Measurements from ENCODE around the gene ZNF81.

Gene ZNF81

GRCh38 chrX:47898024-47898423 is 61.3 kb downstream of the ZNF81 start:
- Histone ChIP-seq H3K9me3 (ENCODE audit: low read length) (no peaks in the 10 kb centered on the region), H3F3A (ENCODE audit: insufficient read depth, low read length) (no peaks in the 10 kb centered on the region), H3K27ac (ENCODE audit: low read depth, low read length, poor library complexity, severe bottlenecking) (no peak overlapping the region)

DNA sequence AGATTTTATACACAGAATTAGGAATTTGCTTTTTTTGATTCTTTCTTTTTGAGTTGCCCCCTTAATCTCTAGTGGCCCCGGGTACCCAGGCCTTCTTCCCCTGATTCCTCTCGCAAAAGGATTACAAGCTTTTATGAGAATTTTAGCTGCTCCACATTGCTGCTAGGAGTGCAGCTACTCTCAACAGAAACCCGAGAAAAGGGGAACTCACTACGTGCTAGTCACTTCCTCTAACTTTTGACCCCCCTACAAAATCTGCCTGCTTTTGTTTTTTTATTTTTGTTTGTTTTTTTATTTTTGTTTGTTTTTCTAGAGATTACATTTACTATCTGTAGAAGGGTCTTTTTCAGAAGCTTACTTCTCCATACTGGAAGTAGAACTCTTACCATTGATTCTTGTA is 64.1 kb downstream of the ZNF81 start:
- H3K27me3 ChIP-seq (ENCODE audit: insufficient read depth, low read length): no peaks in the 10 kb centered on the region
- H3K27ac ChIP-seq (ENCODE audit: low read depth, low read length, poor library complexity, severe bottlenecking): no peak overlapping the region
- no peaks in the 10 kb centered on the region for H3K9me3 ChIP-seq (ENCODE audit: low read length)
- H3K9ac ChIP-seq (ENCODE audit: low read length): no peak overlapping the region
- peaks cover 12% of the 10 kb centered on the region; the same call in 1 of the 2 replicates for H3K36me3 ChIP-seq (ENCODE audit: insufficient read depth, low read length)
- no peaks in the 10 kb centered on the region for H3F3A ChIP-seq (ENCODE audit: insufficient read depth, low read length)
- H3K9me2 ChIP-seq (ENCODE audit: low read depth, low read length): no peaks in the 10 kb centered on the region
- peaks cover 3% of the 10 kb centered on the region for H3K4me1 ChIP-seq (ENCODE audit: insufficient read depth, low read length, severe bottlenecking)
- H2AFZ ChIP-seq (ENCODE audit: low read length): no peak overlapping the region
- H4K20me1 ChIP-seq (ENCODE audit: insufficient read depth, low read length): no peaks in the 10 kb centered on the region
- no peaks in the 10 kb centered on the region for H3K79me2 ChIP-seq (ENCODE audit: insufficient read depth, low read length)
- H3K4me2 ChIP-seq (ENCODE audit: low read length): no peak overlapping the region
- H3K4me3 ChIP-seq (ENCODE audit: low read depth, low read length, poor library complexity, severe bottlenecking): no peak overlapping the region
- no peak for TF ChIP-seq EZH2 (IDR thresholded peaks at IDR 0.05; ENCODE audit: borderline replicate concordance, low read length)
- no peak for TF ChIP-seq CTCF (IDR thresholded peaks at IDR 0.05; ENCODE audit: low read length)

More at GRCh38 chrX:47898024-47898423, 61.3 kb downstream of the ZNF81 start:
- H3K27me3 ChIP-seq (ENCODE audit: insufficient read depth, low read length): no peaks in the 10 kb centered on the region
- H3K4me2 ChIP-seq (ENCODE audit: low read length): no peak overlapping the region
- H3K36me3 ChIP-seq (ENCODE audit: insufficient read depth, low read length): peaks cover 17% of the 10 kb centered on the region
- H3K9ac ChIP-seq (ENCODE audit: low read length): no peak overlapping the region
- H4K20me1 ChIP-seq (ENCODE audit: insufficient read depth, low read length): no peaks in the 10 kb centered on the region
- H2AFZ ChIP-seq (ENCODE audit: low read length): no peak overlapping the region
- no peaks in the 10 kb centered on the region for H3K79me2 ChIP-seq (ENCODE audit: insufficient read depth, low read length)
- TF ChIP-seq EZH2 (IDR thresholded peaks at IDR 0.05; ENCODE audit: borderline replicate concordance, low read length) (no peak), CTCF (IDR thresholded peaks at IDR 0.05; ENCODE audit: low read length) (no peak)
- peaks cover 3% of the 10 kb centered on the region for H3K4me1 ChIP-seq (ENCODE audit: insufficient read depth, low read length, severe bottlenecking)
- H3K4me3 ChIP-seq (ENCODE audit: low read depth, low read length, poor library complexity, severe bottlenecking): no peak overlapping the region
- no peaks in the 10 kb centered on the region for H3K9me2 ChIP-seq (ENCODE audit: low read depth, low read length)

GRCh38 chrX:47902161-47902560 is 65.5 kb downstream of the ZNF81 start:
- Histone ChIP-seq H3K4me3 (ENCODE audit: low read depth, low read length, poor library complexity, severe bottlenecking) (no peak overlapping the region), H3K79me2 (ENCODE audit: insufficient read depth, low read length) (no peaks in the 10 kb centered on the region), H3K27ac (ENCODE audit: low read depth, low read length, poor library complexity, severe bottlenecking) (no peak overlapping the region), H3F3A (ENCODE audit: insufficient read depth, low read length) (no peaks in the 10 kb centered on the region), H4K20me1 (ENCODE audit: insufficient read depth, low read length) (no peaks in the 10 kb centered on the region), H3K9me3 (ENCODE audit: low read length) (no peaks in the 10 kb centered on the region), H3K4me1 (ENCODE audit: insufficient read depth, low read length, severe bottlenecking) (peaks cover 3% of the 10 kb centered on the region), H3K36me3 (ENCODE audit: insufficient read depth, low read length) (no peaks in the 10 kb centered on the region), H3K9me2 (ENCODE audit: low read depth, low read length) (no peaks in the 10 kb centered on the region), H3K27me3 (ENCODE audit: insufficient read depth, low read length) (no peaks in the 10 kb centered on the region), H3K4me2 (ENCODE audit: low read length) (no peak overlapping the region), H2AFZ (ENCODE audit: low read length) (no peak overlapping the region), H3K9ac (ENCODE audit: low read length) (no peak overlapping the region)
- TF ChIP-seq CTCF (IDR thresholded peaks at IDR 0.05; ENCODE audit: low read length): no peak
- no peak for TF ChIP-seq EZH2 (IDR thresholded peaks at IDR 0.05; ENCODE audit: borderline replicate concordance, low read length)
